ENCODE measurements around the gene KLRG1.

The KLRG1 gene

GRCh38 chr12:9022592-9022991 is 33.2 kb downstream of the KLRG1 start:
- no peak for DNase-seq (ENCODE audit: low read depth, low spot score)
- ChIA-PET POLR2A (no interaction called here), CTCF (interaction anchor here (1.0 kb wide), 1 partner anchor 16 kb away, joined by 3 read pairs; no protein-coding TSS in a partner anchor)
- TF ChIP-seq, protein P1, sequence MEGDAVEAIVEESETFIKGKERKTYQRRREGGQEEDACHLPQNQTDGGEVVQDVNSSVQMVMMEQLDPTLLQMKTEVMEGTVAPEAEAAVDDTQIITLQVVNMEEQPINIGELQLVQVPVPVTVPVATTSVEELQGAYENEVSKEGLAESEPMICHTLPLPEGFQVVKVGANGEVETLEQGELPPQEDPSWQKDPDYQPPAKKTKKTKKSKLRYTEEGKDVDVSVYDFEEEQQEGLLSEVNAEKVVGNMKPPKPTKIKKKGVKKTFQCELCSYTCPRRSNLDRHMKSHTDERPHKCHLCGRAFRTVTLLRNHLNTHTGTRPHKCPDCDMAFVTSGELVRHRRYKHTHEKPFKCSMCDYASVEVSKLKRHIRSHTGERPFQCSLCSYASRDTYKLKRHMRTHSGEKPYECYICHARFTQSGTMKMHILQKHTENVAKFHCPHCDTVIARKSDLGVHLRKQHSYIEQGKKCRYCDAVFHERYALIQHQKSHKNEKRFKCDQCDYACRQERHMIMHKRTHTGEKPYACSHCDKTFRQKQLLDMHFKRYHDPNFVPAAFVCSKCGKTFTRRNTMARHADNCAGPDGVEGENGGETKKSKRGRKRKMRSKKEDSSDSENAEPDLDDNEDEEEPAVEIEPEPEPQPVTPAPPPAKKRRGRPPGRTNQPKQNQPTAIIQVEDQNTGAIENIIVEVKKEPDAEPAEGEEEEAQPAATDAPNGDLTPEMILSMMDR (IDR thresholded peaks at IDR 0.05; ENCODE audit: insufficient read depth, low read length, missing control alignments), result no peak
- no peak overlapping the region for H3K4me3 ChIP-seq (ENCODE audit: low read depth, low read length)

- DNase-seq (ENCODE audit: low read depth, low spot score), result no peak
- POLR2A ChIA-PET, result no interaction called here
- H3K4me3 ChIP-seq (ENCODE audit: low read depth, low read length), result no peak overlapping the region
- TF ChIP-seq, protein P1 (IDR thresholded peaks at IDR 0.05; ENCODE audit: insufficient read depth, low read length, missing control alignments), result no peak
- CTCF ChIA-PET, result interaction anchor here (1.0 kb wide), 2 partner anchors 15 to 25 kb away, joined by 3 to 4 read pairs; no protein-coding TSS in a partner anchor
These were observed 35.2 kb downstream of the KLRG1 start for GRCh38 chr12:9024512-9024911.

DNA sequence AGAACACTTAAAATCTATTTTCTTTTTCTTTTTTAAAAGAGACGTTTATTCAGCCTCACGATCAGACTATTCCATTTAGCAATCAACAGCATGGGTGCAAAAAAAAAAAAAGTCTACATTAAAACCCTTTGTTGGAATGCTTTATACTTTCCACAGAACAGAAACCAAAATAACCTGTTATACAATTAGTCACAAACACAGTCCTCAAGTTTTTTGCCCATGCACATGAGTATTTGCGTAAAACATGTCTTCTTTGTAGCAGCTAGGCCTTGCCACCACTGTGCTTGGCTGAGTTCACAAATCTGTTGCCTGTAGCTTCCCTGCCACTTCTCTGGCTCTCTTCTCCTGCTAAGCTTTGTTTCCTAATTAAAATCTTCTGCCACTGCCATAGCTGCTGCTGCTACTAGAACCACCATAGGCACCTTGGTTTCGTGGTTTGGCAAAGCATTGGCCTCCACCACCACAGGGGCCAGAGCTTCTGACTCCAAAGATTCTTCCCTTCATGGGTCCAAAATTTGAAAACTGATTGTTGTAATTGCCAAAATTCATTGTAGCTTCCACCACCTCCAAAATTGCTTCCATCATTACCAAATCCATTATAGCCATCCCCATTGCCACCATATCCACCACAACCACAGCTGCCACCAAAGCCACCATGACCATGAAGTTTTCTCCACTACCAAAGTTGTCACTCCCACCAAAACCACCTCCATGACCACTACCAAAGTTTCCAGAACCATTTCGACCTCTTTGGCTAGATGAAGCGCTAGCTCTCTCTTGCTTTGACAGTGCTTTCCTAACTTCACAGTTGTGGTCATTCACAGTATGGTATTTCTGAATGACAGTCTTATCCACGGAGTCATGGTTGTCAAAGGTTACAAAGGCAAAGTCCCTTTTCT is 38.1 kb downstream of the KLRG1 start:
- no peak for DNase-seq (ENCODE audit: low read depth, low spot score)
- H3K4me3 ChIP-seq (ENCODE audit: low read depth, low read length), result no peak overlapping the region
- TF ChIP-seq, protein P1 (IDR thresholded peaks at IDR 0.05; ENCODE audit: insufficient read depth, low read length, missing control alignments), result no peak
- ChIA-PET CTCF (interaction anchor here (1.1 kb wide), 1 partner anchor 483 kb away, joined by 3 read pairs; no protein-coding TSS in a partner anchor), POLR2A (no interaction called here)

GRCh38 chr12:9030776-9031175 is 41.4 kb downstream of the KLRG1 start:
- ChIA-PET POLR2A (no interaction called here), CTCF (interaction anchor here (1.1 to 1.6 kb wide), 4 partner anchors 8 to 497 kb away, joined by 3 to 5 read pairs (median 4); no protein-coding TSS in a partner anchor)
- DNase-seq (ENCODE audit: low read depth, low spot score), result no peak
- TF ChIP-seq, protein P1 (IDR thresholded peaks at IDR 0.05; ENCODE audit: insufficient read depth, low read length, missing control alignments), result no peak
- no peak overlapping the region for H3K4me3 ChIP-seq (ENCODE audit: low read depth, low read length)

- CTCF ChIA-PET, result interaction anchor here (1.0 to 1.6 kb wide), 2 partner anchors 9 to 10 kb away, joined by 3 to 5 read pairs; no protein-coding TSS in a partner anchor
- H3K4me3 ChIP-seq (ENCODE audit: low read depth, low read length), result no peak overlapping the region
- TF ChIP-seq, protein P1 (IDR thresholded peaks at IDR 0.05; ENCODE audit: insufficient read depth, low read length, missing control alignments), result no peak
- POLR2A ChIA-PET, result no interaction called here
- no peak for DNase-seq (ENCODE audit: low read depth, low spot score)
These were observed 43.0 kb downstream of the KLRG1 start for GRCh38 chr12:9032202-9032964.

All from AG04449 (cell line).